ENCODE results near the gene VPS41.

GRCh38 chr7:38893061-38893460, 15.9 kb downstream of the VPS41 start:
- TF ChIP-seq, protein P1, sequence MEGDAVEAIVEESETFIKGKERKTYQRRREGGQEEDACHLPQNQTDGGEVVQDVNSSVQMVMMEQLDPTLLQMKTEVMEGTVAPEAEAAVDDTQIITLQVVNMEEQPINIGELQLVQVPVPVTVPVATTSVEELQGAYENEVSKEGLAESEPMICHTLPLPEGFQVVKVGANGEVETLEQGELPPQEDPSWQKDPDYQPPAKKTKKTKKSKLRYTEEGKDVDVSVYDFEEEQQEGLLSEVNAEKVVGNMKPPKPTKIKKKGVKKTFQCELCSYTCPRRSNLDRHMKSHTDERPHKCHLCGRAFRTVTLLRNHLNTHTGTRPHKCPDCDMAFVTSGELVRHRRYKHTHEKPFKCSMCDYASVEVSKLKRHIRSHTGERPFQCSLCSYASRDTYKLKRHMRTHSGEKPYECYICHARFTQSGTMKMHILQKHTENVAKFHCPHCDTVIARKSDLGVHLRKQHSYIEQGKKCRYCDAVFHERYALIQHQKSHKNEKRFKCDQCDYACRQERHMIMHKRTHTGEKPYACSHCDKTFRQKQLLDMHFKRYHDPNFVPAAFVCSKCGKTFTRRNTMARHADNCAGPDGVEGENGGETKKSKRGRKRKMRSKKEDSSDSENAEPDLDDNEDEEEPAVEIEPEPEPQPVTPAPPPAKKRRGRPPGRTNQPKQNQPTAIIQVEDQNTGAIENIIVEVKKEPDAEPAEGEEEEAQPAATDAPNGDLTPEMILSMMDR (IDR thresholded peaks at IDR 0.05; ENCODE audit: borderline replicate concordance, extremely low read depth, low read length, poor library complexity, severe bottlenecking) = no peak
- no peak for TF ChIP-seq EZH2 (IDR thresholded peaks at IDR 0.05; ENCODE audit: borderline replicate concordance, low read depth, low read length, severe bottlenecking)

All from DND-41 (cell line).